ENCODE results near the gene GIGYF1. TPM values are rescaled to one million over a fixed set of nuclear protein-coding genes. Genes with fewer than 3 reads are reported as not detected.
A peak's percentile ranks its signal among the peaks of the same experiment; 100 is the strongest.

GIGYF1 gene
- total and polyA plus RNA-seq, 8 donors, result 10.5 to 127 (median 33.6) TPM

DNA sequence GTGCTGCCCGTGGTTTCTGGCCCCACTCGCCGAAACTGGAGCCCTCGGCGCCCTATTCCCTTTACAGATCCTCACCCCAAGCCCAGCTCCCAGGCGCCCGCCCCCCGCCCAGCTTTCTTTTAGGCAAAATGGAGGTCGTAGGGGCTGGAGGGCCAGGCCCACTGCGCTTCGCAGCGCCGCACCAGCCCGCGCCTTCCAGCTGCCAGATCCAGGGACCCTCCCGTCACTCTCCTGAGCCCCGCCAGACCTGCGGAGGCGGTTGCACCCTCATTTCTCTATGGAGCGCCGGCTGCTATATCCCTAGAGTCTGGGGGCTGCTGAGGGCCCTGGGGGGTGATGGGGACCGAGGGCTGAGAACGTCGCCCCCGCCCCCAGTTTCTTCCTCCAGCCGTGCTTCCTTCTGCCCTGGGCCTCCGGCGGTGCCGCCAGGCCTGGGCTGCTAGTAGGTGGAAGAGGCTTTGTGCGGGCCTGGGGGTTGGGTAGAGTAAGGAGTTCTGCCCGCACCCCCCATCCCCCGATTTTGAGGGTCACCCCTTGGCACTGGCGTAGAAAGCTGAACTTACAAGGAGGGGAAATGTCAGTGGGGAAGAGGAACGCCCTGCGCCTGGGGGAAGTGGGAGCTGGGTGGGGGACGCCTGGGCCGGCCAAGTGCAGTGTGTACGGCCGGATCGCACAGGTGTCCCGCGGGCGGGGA is 19.5 kb downstream of the GIGYF1 start:
- TF ChIP-seq, protein P1, sequence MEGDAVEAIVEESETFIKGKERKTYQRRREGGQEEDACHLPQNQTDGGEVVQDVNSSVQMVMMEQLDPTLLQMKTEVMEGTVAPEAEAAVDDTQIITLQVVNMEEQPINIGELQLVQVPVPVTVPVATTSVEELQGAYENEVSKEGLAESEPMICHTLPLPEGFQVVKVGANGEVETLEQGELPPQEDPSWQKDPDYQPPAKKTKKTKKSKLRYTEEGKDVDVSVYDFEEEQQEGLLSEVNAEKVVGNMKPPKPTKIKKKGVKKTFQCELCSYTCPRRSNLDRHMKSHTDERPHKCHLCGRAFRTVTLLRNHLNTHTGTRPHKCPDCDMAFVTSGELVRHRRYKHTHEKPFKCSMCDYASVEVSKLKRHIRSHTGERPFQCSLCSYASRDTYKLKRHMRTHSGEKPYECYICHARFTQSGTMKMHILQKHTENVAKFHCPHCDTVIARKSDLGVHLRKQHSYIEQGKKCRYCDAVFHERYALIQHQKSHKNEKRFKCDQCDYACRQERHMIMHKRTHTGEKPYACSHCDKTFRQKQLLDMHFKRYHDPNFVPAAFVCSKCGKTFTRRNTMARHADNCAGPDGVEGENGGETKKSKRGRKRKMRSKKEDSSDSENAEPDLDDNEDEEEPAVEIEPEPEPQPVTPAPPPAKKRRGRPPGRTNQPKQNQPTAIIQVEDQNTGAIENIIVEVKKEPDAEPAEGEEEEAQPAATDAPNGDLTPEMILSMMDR (IDR thresholded peaks at IDR 0.05), result no peak
- no peak for TF ChIP-seq EP300 (IDR thresholded peaks at IDR 0.05)
- no peak for TF ChIP-seq POLR2A (IDR thresholded peaks at IDR 0.05)
- TF ChIP-seq POLR2AphosphoS5 (IDR thresholded peaks at IDR 0.05), result no peak
- peak in 1 of 2 donors; percentile 69 for DNase-seq
- Histone ChIP-seq H3K4me1 (peaks cover 9 to 44% (median 31%) of the 10 kb centered on the region in 4 donors), H3K27me3 (no peaks in the 10 kb centered on the region), H3K27ac (peak overlapping the region; percentile 98 to 100 (median 99)), H3K9me3 (no peaks in the 10 kb centered on the region), H3K4me3 (peak overlapping the region; percentile 97 to 99 (median 97)), H3K36me3 (peaks cover 29 to 33% (median 32%) of the 10 kb centered on the region in 4 donors)
- intact Hi-C loops (cut with DNase I; ENCODE audit: low total_unique reads), result loop anchor here (10.0 kb wide), 1 partner anchor 200 kb away; the partner anchor contains the start of gene TSC22D4
- WGBS, 5 donors, result 0 to 1% (median 0%) methylated on average over 29 to 43 of the region's 43 CpGs

DNA sequence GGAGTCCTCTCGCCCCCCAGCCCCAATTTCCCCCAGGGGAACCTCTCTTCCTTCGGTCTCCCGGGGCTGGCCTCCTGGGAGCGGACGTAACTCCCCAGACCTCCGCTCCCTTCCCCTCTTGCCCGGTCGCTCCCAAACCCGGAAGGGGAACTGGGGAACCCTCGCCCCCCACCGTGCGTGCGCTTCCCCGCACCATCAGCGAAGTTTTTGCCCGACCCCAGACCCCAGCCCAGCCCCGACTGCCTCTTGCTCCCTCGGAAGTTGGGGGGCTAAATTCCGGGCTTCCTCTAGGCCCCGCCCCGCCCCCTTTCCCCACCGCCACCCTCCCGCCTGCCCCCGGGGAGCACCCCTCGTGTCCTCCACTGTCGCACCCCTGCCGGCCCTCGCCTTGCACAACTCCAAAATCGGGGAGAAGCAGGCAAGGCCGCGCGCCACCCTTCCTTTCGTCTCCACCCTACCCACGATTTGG is 20.1 kb downstream of the GIGYF1 start:
- Histone ChIP-seq H3K4me1 (peaks cover 9 to 38% (median 27%) of the 10 kb centered on the region in 4 donors), H3K9me3 (no peaks in the 10 kb centered on the region), H3K27ac (peak overlapping the region; percentile 98 to 100 (median 99)), H3K4me3 (peak overlapping the region; percentile 97 to 99 (median 97)), H3K27me3 (no peaks in the 10 kb centered on the region), H3K36me3 (peaks cover 25 to 27% (median 26%) of the 10 kb centered on the region in 4 donors)
- 0 to 1% (median 1%) methylated on average over 13 to 34 of the region's 34 CpGs for WGBS, 5 donors
- intact Hi-C loops (cut with DNase I; ENCODE audit: low total_unique reads), result loop anchor here (10.0 kb wide), 1 partner anchor 199 kb away; the partner anchor contains the start of gene TSC22D4
- no peak for DNase-seq
- TF ChIP-seq POLR2AphosphoS5 (IDR thresholded peaks at IDR 0.05) (no peak), POLR2A (IDR thresholded peaks at IDR 0.05) (no peak), EP300 (IDR thresholded peaks at IDR 0.05) (no peak)
- TF ChIP-seq, protein P1 (IDR thresholded peaks at IDR 0.05), result no peak

DNA sequence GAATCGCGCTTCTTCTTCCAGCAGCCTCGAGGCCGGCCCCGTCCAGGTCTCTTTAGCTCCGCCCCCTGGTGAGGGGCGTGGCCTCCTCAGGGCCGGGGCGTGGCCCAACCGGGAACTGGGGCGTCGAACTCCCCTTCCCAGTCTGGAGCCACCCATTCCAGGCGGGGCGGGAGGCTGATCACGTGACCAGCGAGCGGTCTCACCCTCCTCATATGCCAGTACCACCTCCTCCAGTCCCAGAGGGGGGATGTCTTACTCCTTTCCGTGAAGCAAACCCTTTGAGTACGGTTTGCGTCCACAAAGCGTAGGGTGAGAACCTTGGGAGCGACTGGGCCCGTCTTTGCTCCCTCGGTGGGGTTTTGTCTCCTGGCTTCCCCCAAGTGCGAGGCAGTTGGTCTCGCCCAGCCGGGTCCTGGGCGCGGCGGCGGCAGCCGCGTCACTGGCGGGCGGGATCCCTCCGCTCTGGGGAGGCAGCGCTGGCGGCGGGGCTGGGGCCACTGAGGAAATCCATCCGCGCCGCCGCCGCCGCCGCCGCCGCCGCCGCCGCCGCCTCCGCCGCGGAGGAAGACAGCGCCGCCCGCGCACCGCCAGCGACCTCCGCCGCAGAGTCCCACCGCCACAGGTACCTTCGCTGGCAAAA is 20.6 kb downstream of the GIGYF1 start, which contains the start of gene GNB2:
Gene GNB2, plus strand, starts transcription at position 439 of the 640 bp plus-strand sequence. CDS start 2,526 bp downstream, outside the sequence.
- WGBS, 5 donors, result 0 to 1% (median 0%) methylated on average over 36 to 63 of the region's 65 CpGs
- peak within 1 kb of the TSS; percentile 97 to 99 (median 97) for H3K4me3 ChIP-seq
- peak within 1 kb of the TSS; percentile 98 to 100 (median 99) for H3K27ac ChIP-seq
- DNase-seq, result peak; percentile 99
- no peaks in the 10 kb centered on the region for H3K9me3 ChIP-seq
- TF ChIP-seq EP300 (IDR thresholded peaks at IDR 0.05) (no peak), POLR2AphosphoS5 (IDR thresholded peaks at IDR 0.05) (peak; percentile 81 to 89 (median 82))
- H3K27me3 ChIP-seq, result no peaks in the 10 kb centered on the region
- H3K36me3 ChIP-seq, result peaks cover 19 to 22% (median 21%) of the 10 kb centered on the region in 4 donors
- H3K4me1 ChIP-seq, result peaks cover 4 to 33% (median 24%) of the 10 kb centered on the region in 4 donors
- intact Hi-C loops (cut with DNase I; ENCODE audit: low total_unique reads), result loop anchor here (10.0 kb wide), 1 partner anchor 199 kb away; the partner anchor contains the start of gene TSC22D4

- intact Hi-C loops (cut with DNase I; ENCODE audit: low total_unique reads), result loop anchor here (10.0 kb wide), 1 partner anchor 197 kb away; the partner anchor contains the start of gene TSC22D4
- DNase-seq, result no peak
- Histone ChIP-seq H3K4me1 (peaks cover 4 to 20% (median 14%) of the 10 kb centered on the region in 4 donors), H3K27me3 (no peaks in the 10 kb centered on the region), H3K4me3 (no peak overlapping the region), H3K9me3 (no peaks in the 10 kb centered on the region), H3K27ac (no peak overlapping the region), H3K36me3 (peaks cover 2 to 4% (median 3%) of the 10 kb centered on the region in 4 donors)
- WGBS, 5 donors, result 88 to 93% (median 90%) methylated on average over 18 of the region's 18 CpGs
- TF ChIP-seq, protein P1 (IDR thresholded peaks at IDR 0.05), result no peak
- no peak for TF ChIP-seq POLR2A (IDR thresholded peaks at IDR 0.05)
- no peak for TF ChIP-seq POLR2AphosphoS5 (IDR thresholded peaks at IDR 0.05)
- TF ChIP-seq EP300 (IDR thresholded peaks at IDR 0.05), result no peak
Measured at GRCh38 chr7:100671353-100672327, 22.4 kb downstream of the GIGYF1 start.

Measured in stomach (tissue), 9 donors.